Activated B cell treated with CpG ODN at 0.5 μM for 24 hours (primary cell): ENCODE results near the gene PPP1R37. TPM values are rescaled to one million over a fixed set of nuclear protein-coding genes. Genes with fewer than 3 reads are reported as not detected.

ENCODE experiments used
- ATAC-seq: fragments of 200-7000 bp; cut with Tn5 transposase; one replicate; pipeline ENCODE4 v1.10.0; 2021; ENCODE audit warnings: low read depth, mild to moderate bottlenecking, moderate library complexity
- CTCF ChIA-PET: fragments of 350-600 bp; sonication (Branson Sonifier 250); formaldehyde crosslinking; loops from one replicate; lab custom pipeline; 2021; ENCODE audit warnings: antibody characterized with exemption; lab: Charles Lee
- POLR2A ChIA-PET: fragments of 350-600 bp; sonication (Branson Sonifier 250); formaldehyde crosslinking; loops from one replicate; lab custom pipeline; 2021; ENCODE audit warnings: antibody characterized with exemption; lab: Charles Lee
- DNase-seq: peaks from one replicate; pipeline ENCODE4 v3.0.0; 2022
- H3K27ac Mint-ChIP-seq: one replicate; pipeline ENCODE4 v1.8.0; 2020; ENCODE audit warnings: mixed read lengths
- H3K27me3 Mint-ChIP-seq: one replicate; pipeline ENCODE4 v1.8.0; 2021; ENCODE audit warnings: mixed read lengths
- H3K36me3 Mint-ChIP-seq: one replicate; pipeline ENCODE4 v1.8.0; 2021; ENCODE audit warnings: low read depth, mixed read lengths
- H3K4me1 Mint-ChIP-seq: one replicate; pipeline ENCODE4 v1.8.0; 2021; ENCODE audit warnings: mixed read lengths
- H3K4me3 Mint-ChIP-seq: one replicate; pipeline ENCODE4 v1.8.0; 2020; ENCODE audit warnings: mild to moderate bottlenecking, mixed read lengths
- H3K9me3 Mint-ChIP-seq: one replicate; pipeline ENCODE4 v1.8.0; 2020; ENCODE audit warnings: mixed read lengths
- CTCF ChIP-seq: fragments of 200-600 bp; IDR thresholded peaks from one replicate; pipeline ENCODE4 v1.8.0; 2022; ENCODE audit warnings: antibody characterized with exemption, mild to moderate bottlenecking
- intact Hi-C: fragments of 100-400 bp; cut with micrococcal nuclease; formaldehyde crosslinking; loops from one replicate; pipeline ENCODE4 v1.15.1; 2024
- total RNA-seq: library from RNA; stranded (reverse); gene quantifications from 2 replicates; pipeline ENCODE4 v1.2.3, GENCODE V29; 2022

The PPP1R37 gene
- total RNA-seq, 1 donor from 2014 or later, result 27.2 TPM

- no peak for DNase-seq
- POLR2A ChIA-PET, result no interaction called here
- no peak for ATAC-seq
- Mint-ChIP-seq H3K27ac (no peak overlapping the region), H3K9me3 (no peaks in the 10 kb centered on the region), H3K36me3 (peaks cover 22% of the 10 kb centered on the region), H3K4me1 (peaks cover 45% of the 10 kb centered on the region), H3K27me3 (no peaks in the 10 kb centered on the region), H3K4me3 (no peak overlapping the region)
- no peak for TF ChIP-seq CTCF
- CTCF ChIA-PET, result no interaction called here
- intact Hi-C loops, result no loop called here
Measured at GRCh38 chr19:45184115-45184514, 91.1 kb downstream of the PPP1R37 start.

GRCh38 chr19:45186509-45187334, 93.7 kb downstream of the PPP1R37 start:
- no peaks in the 10 kb centered on the region for H3K27me3 Mint-ChIP-seq
- no peak overlapping the region for H3K4me3 Mint-ChIP-seq
- CTCF ChIA-PET, result interaction anchor here (0.6 to 2.1 kb wide), 8 partner anchors 9 to 197 kb away, joined by 3 to 9 read pairs (median 3); partner anchors contain the start of genes BLOC1S3 and TRAPPC6A
- no peaks in the 10 kb centered on the region for H3K9me3 Mint-ChIP-seq
- POLR2A ChIA-PET, result interaction anchor here (0.6 to 1.4 kb wide), 3 partner anchors 8 to 556 kb away, joined by 3 to 5 read pairs (median 4); partner anchors contain the start of genes BLOC1S3 and TRAPPC6A
- H3K36me3 Mint-ChIP-seq, result peaks cover 11% of the 10 kb centered on the region
- intact Hi-C loops, result loop anchor here (1.0 kb wide), 4 partner anchors 169 to 497 kb away; no protein-coding TSS in a partner anchor
- H3K27ac Mint-ChIP-seq, result no peak overlapping the region
- H3K4me1 Mint-ChIP-seq, result peaks cover 25% of the 10 kb centered on the region
- ATAC-seq (no peak), DNase-seq (no peak)
- TF ChIP-seq CTCF, result no peak

- ATAC-seq (peak; percentile 96), DNase-seq (peak; percentile 27)
- Mint-ChIP-seq H3K27me3 (no peaks in the 10 kb centered on the region), H3K4me1 (peaks cover 23% of the 10 kb centered on the region), H3K9me3 (no peaks in the 10 kb centered on the region), H3K36me3 (peaks cover 7% of the 10 kb centered on the region), H3K27ac (no peak overlapping the region), H3K4me3 (no peak overlapping the region)
- intact Hi-C loops, result loop anchor here (1.0 kb wide), 4 partner anchors 170 to 498 kb away; no protein-coding TSS in a partner anchor
- ChIA-PET CTCF (interaction anchor here (0.6 to 2.1 kb wide), 8 partner anchors 10 to 284 kb away, joined by 3 to 9 read pairs (median 3); partner anchors contain the start of genes BLOC1S3 and TRAPPC6A), POLR2A (interaction anchor here (0.6 to 1.4 kb wide), 2 partner anchors 9 to 186 kb away, joined by 5 to 10 read pairs; partner anchors contain the start of genes BLOC1S3 and TRAPPC6A)
- no peak for TF ChIP-seq CTCF
Measured at GRCh38 chr19:45187421-45188100, 94.6 kb downstream of the PPP1R37 start.

- Mint-ChIP-seq H3K36me3 (peaks cover 3% of the 10 kb centered on the region), H3K4me1 (peaks cover 7% of the 10 kb centered on the region), H3K4me3 (no peak overlapping the region), H3K9me3 (no peaks in the 10 kb centered on the region), H3K27me3 (no peaks in the 10 kb centered on the region), H3K27ac (no peak overlapping the region)
- POLR2A ChIA-PET, result no interaction called here
- TF ChIP-seq CTCF, result no peak
- intact Hi-C loops, result no loop called here
- CTCF ChIA-PET, result no interaction called here
- no peak for DNase-seq
- ATAC-seq, result no peak
Measured at GRCh38 chr19:45189971-45190370, 97.0 kb downstream of the PPP1R37 start.

GRCh38 chr19:45191375-45191774, 98.4 kb downstream of the PPP1R37 start:
- ChIA-PET POLR2A (no interaction called here), CTCF (no interaction called here)

More at GRCh38 chr19:45191375-45191774, 98.4 kb downstream of the PPP1R37 start:
- Mint-ChIP-seq H3K36me3 (peaks cover 3% of the 10 kb centered on the region), H3K27ac (no peak overlapping the region), H3K9me3 (no peaks in the 10 kb centered on the region), H3K4me1 (peaks cover 4% of the 10 kb centered on the region), H3K4me3 (no peak overlapping the region), H3K27me3 (no peaks in the 10 kb centered on the region)
- intact Hi-C loops, result no loop called here
- no peak for ATAC-seq
- TF ChIP-seq CTCF, result no peak
- DNase-seq, result no peak
